Astrocyte (in vitro differentiated cells and primary cell): ENCODE results near the gene ZNF776. TPM values are rescaled to one million over a fixed set of nuclear protein-coding genes. Genes with fewer than 3 reads are reported as not detected.

Source experiments
- DNase-seq: peaks from one replicate; pipeline ENCODE4 v3.0.0-alpha.2; 2010; ENCODE audit warnings: low read depth
- FAIRE-seq: peaks from 2 replicates; lab custom pipeline; 2011; peaks lifted over from hg19 to GRCh38; lab: Jason Lieb, UNC
- H2AFZ ChIP-seq: 2 replicates; pipeline ENCODE4 v1.6.0; 2012; ENCODE audit warnings: low read depth, low read length, inconsistent platforms
- H3K27ac ChIP-seq: 2 replicates; pipeline ENCODE4 v1.5.1; 2011; ENCODE audit warnings: low read depth, low read length, inconsistent platforms
- H3K27me3 ChIP-seq: 2 replicates; pipeline ENCODE4 v1.6.0; 2011; ENCODE audit warnings: low read length, inconsistent platforms; ENCODE audit not compliant: insufficient read depth
- H3K36me3 ChIP-seq: 2 replicates; pipeline ENCODE4 v1.5.1; 2011; ENCODE audit warnings: low read length, inconsistent platforms; ENCODE audit not compliant: insufficient read depth
- H3K4me1 ChIP-seq: 2 replicates; pipeline ENCODE4 v1.5.1; 2011; ENCODE audit warnings: low read length, inconsistent platforms; ENCODE audit not compliant: insufficient read depth
- H3K4me2 ChIP-seq: 2 replicates; pipeline ENCODE4 v1.6.0; 2012; ENCODE audit warnings: low read length, inconsistent platforms
- H3K4me3 ChIP-seq: 2 replicates; pipeline ENCODE4 v1.5.1; 2011; ENCODE audit warnings: low read depth, mild to moderate bottlenecking, low read length, inconsistent platforms; ENCODE audit not compliant: insufficient read depth
- H3K79me2 ChIP-seq: 2 replicates; pipeline ENCODE4 v1.6.0; 2012; ENCODE audit warnings: mild to moderate bottlenecking, low read length, inconsistent platforms; ENCODE audit not compliant: insufficient read depth
- H3K9ac ChIP-seq: 2 replicates; pipeline ENCODE4 v1.6.0; 2012; ENCODE audit warnings: mild to moderate bottlenecking, low read length, inconsistent platforms
- H3K9me3 ChIP-seq: 2 replicates; pipeline ENCODE4 v1.5.1; 2012; ENCODE audit warnings: low read depth, mild to moderate bottlenecking, low read length, inconsistent platforms; ENCODE audit not compliant: insufficient read depth
- H4K20me1 ChIP-seq: 2 replicates; pipeline ENCODE4 v1.6.0; 2012; ENCODE audit warnings: low read length, inconsistent platforms; ENCODE audit not compliant: insufficient read depth
- H3K27ac Mint-ChIP-seq: one replicate; pipeline ENCODE4 v1.8.0; 2021; ENCODE audit warnings: mild to moderate bottlenecking, mixed read lengths; ENCODE audit not compliant: unreplicated experiment
- H3K27me3 Mint-ChIP-seq: one replicate; pipeline ENCODE4 v1.8.0; 2021; ENCODE audit warnings: low read depth, mixed read lengths; ENCODE audit not compliant: unreplicated experiment
- H3K36me3 Mint-ChIP-seq: one replicate; pipeline ENCODE4 v1.8.0; 2021; ENCODE audit warnings: low read depth, mixed read lengths; ENCODE audit not compliant: unreplicated experiment
- H3K4me1 Mint-ChIP-seq: one replicate; pipeline ENCODE4 v1.8.0; 2021; ENCODE audit warnings: low read depth, mixed read lengths; ENCODE audit not compliant: unreplicated experiment
- H3K4me3 Mint-ChIP-seq: one replicate; pipeline ENCODE4 v1.8.0; 2021; ENCODE audit warnings: mild to moderate bottlenecking, moderate library complexity, mixed read lengths; ENCODE audit not compliant: unreplicated experiment
- H3K9me3 Mint-ChIP-seq: one replicate; pipeline ENCODE4 v1.8.0; 2021; ENCODE audit warnings: mild to moderate bottlenecking, mixed read lengths; ENCODE audit not compliant: unreplicated experiment
- EZH2 ChIP-seq: IDR thresholded peaks from 2 replicates; pipeline ENCODE4 v1.6.1; 2012; ENCODE audit warnings: mild to moderate bottlenecking, low read length, inconsistent platforms; ENCODE audit not compliant: insufficient read depth
- total RNA-seq: library from RNA; stranded (reverse); gene quantifications from 2 replicates; pipeline ENCODE4 v1.2.1, GENCODE V29; 2021
- TF ChIP-seq, protein P1 (sequence below): IDR thresholded peaks from 2 replicates; pipeline ENCODE4 v1.5.1; 2011; ENCODE audit warnings: low read depth, mild to moderate bottlenecking, inconsistent platforms, low read length, moderate library complexity; ENCODE audit not compliant: insufficient read depth

Gene ZNF776
- total RNA-seq, 1 donor from 2014 or later: 17.4 TPM

DNA sequence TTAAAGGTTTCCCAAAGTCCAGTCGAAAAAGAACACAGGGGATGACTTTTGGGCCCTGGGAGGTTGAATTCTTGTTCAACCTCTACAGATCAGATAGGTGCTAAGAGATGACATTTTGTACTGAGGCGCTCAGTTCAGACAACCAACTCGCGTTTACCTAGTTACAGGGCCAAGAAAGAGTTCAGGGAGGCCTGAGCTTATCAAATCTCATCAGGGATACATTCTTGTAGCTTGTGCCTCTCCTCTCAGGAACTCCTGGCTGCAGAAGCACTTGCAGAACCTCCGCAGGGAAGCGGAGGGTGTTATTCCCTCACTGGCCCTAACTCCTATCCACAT is 825 bp downstream of the ZNF776 start:
- Histone ChIP-seq H3K9me3 (peaks cover 23% of the 10 kb centered on the region), H3K36me3 (peaks cover 10% of the 10 kb centered on the region), H3K27ac (no peak overlapping the region), H3K4me2 (peak overlapping the region; percentile 90), H3K4me3 (peak overlapping the region; percentile 90), H2AFZ (peak overlapping the region; percentile 94), H3K4me1 (peaks cover 6% of the 10 kb centered on the region), H4K20me1 (peaks cover 15% of the 10 kb centered on the region), H3K27me3 (no peaks in the 10 kb centered on the region), H3K9ac (peak overlapping the region; percentile 91), H3K79me2 (peaks cover 50% of the 10 kb centered on the region)
- Mint-ChIP-seq H3K9me3 (no peaks in the 10 kb centered on the region), H3K4me1 (peaks cover 22% of the 10 kb centered on the region), H3K27ac (no peak overlapping the region), H3K27me3 (no peaks in the 10 kb centered on the region), H3K36me3 (peaks cover 17% of the 10 kb centered on the region), H3K4me3 (peak overlapping the region; percentile 99)
- no peak for TF ChIP-seq EZH2
- TF ChIP-seq, protein P1, sequence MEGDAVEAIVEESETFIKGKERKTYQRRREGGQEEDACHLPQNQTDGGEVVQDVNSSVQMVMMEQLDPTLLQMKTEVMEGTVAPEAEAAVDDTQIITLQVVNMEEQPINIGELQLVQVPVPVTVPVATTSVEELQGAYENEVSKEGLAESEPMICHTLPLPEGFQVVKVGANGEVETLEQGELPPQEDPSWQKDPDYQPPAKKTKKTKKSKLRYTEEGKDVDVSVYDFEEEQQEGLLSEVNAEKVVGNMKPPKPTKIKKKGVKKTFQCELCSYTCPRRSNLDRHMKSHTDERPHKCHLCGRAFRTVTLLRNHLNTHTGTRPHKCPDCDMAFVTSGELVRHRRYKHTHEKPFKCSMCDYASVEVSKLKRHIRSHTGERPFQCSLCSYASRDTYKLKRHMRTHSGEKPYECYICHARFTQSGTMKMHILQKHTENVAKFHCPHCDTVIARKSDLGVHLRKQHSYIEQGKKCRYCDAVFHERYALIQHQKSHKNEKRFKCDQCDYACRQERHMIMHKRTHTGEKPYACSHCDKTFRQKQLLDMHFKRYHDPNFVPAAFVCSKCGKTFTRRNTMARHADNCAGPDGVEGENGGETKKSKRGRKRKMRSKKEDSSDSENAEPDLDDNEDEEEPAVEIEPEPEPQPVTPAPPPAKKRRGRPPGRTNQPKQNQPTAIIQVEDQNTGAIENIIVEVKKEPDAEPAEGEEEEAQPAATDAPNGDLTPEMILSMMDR: no peak
- no peak for FAIRE-seq
- no peak for DNase-seq

DNA sequence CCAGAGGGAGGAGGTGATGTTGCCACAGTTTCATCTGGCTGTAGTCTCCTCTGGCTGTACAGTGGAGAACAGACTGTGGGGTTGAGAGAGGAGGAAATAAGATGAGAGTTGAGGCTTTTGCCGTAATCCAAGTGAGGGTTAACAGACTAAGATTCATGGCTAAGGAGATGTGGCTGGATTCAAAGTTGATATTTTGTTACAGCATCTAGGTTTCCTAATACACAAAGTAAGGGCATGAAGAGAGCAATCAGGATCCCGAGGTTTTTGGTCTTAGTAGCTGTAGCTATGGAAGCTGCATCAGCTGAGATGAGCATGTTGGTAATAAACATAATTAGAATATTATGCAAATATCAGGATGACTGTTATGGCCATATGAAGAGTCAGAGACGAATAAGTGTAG is 1.4 kb downstream of the ZNF776 start:
- H3K4me1 ChIP-seq: peaks cover 6% of the 10 kb centered on the region
- H3K27me3 ChIP-seq: no peaks in the 10 kb centered on the region
- Mint-ChIP-seq H3K9me3 (no peaks in the 10 kb centered on the region), H3K36me3 (peaks cover 23% of the 10 kb centered on the region), H3K4me3 (peak overlapping the region; percentile 99), H3K4me1 (peaks cover 22% of the 10 kb centered on the region), H3K27me3 (no peaks in the 10 kb centered on the region), H3K27ac (peak overlapping the region; percentile 21)
- FAIRE-seq (no peak), DNase-seq (no peak)
- no peak overlapping the region for H3K27ac ChIP-seq
- H4K20me1 ChIP-seq: peaks cover 15% of the 10 kb centered on the region
- peak overlapping the region; percentile 90 for H3K4me2 ChIP-seq
- no peak for TF ChIP-seq EZH2
- TF ChIP-seq, protein P1: no peak
- H3K4me3 ChIP-seq: no peak overlapping the region
- peaks cover 50% of the 10 kb centered on the region for H3K79me2 ChIP-seq
- peaks cover 16% of the 10 kb centered on the region for H3K36me3 ChIP-seq
- peaks cover 29% of the 10 kb centered on the region for H3K9me3 ChIP-seq
- no peak overlapping the region for H2AFZ ChIP-seq
- no peak overlapping the region for H3K9ac ChIP-seq

DNA sequence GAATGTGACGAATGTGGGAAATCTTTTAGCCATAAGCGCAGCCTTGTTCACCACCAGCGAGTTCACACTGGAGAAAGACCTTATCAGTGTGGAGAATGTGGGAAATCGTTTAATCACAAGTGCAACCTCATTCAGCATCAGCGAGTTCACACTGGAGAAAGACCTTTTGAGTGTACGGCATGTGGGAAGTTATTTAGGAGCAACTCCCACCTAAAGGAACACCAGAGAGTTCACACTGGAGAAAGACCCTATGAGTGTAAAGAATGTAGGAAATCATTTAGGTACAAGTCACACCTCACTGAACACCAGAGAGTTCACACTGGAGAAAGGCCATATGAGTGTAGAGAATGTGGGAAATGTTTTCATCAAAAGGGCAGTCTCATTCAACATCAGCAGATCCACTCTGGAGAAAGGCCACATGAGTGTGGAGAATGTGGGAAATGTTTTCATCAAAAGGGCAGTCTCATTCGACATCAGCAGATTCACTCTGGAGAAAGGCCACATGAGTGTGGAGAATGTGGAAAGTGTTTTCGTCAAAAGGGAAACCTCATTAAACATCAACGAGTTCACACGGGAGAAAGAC is 7.6 kb downstream of the ZNF776 start:
- Histone ChIP-seq H3K36me3 (peaks cover 52% of the 10 kb centered on the region), H3K4me2 (no peak overlapping the region), H2AFZ (no peak overlapping the region), H3K4me1 (no peaks in the 10 kb centered on the region), H3K9me3 (peaks cover 54% of the 10 kb centered on the region), H3K27me3 (no peaks in the 10 kb centered on the region), H3K27ac (no peak overlapping the region), H3K79me2 (peaks cover 28% of the 10 kb centered on the region), H3K4me3 (no peak overlapping the region), H4K20me1 (peaks cover 11% of the 10 kb centered on the region), H3K9ac (no peak overlapping the region)
- Mint-ChIP-seq H3K4me1 (peaks cover 13% of the 10 kb centered on the region), H3K4me3 (no peak overlapping the region), H3K27ac (no peak overlapping the region), H3K9me3 (no peaks in the 10 kb centered on the region), H3K36me3 (peaks cover 64% of the 10 kb centered on the region), H3K27me3 (no peaks in the 10 kb centered on the region)
- TF ChIP-seq, protein P1: no peak
- no peak for TF ChIP-seq EZH2
- no peak for DNase-seq
- no peak for FAIRE-seq
